ENCODE measurements around the gene MEIOSIN. TPM values are rescaled to one million over a fixed set of nuclear protein-coding genes. Genes with fewer than 3 reads are reported as not detected.

The MEIOSIN gene
- total and polyA plus RNA-seq, 9 of the 15 experiments (the other 6 are each of a cell fraction or from before 2014, with no cell fraction given): 0.06 to 2.0 (median 0.76) TPM

GRCh38 chr19:45691516-45692186 is 41.6 kb upstream of the MEIOSIN start, which contains the start of gene SNRPD2 (continued):
- TF ChIP-seq CHAMP1 (IDR thresholded peaks at IDR 0.05): no peak
- no peak for TF ChIP-seq RBM34 (IDR thresholded peaks at IDR 0.05; ENCODE audit: borderline replicate concordance, insufficient read depth, low read length)
- no peak for TF ChIP-seq TSC22D4 (tag; IDR thresholded peaks at IDR 0.05)
- 0 out of 2 replicates have a peak, but pooled peaks have one; percentile 7 for TF ChIP-seq THRB (CRISPR knock-in tag; conservative IDR thresholded peaks at IDR 0.05)
- no peak for TF ChIP-seq ZNF282 (CRISPR knock-in tag; IDR thresholded peaks at IDR 0.05)
- TF ChIP-seq ZNF75A (CRISPR knock-in tag; IDR thresholded peaks at IDR 0.05): no peak
- no peak for TF ChIP-seq ZNF165 (CRISPR knock-in tag; IDR thresholded peaks at IDR 0.05; ENCODE audit: borderline replicate concordance)
- TF ChIP-seq ZNF354B (CRISPR knock-in tag; IDR thresholded peaks at IDR 0.05): no peak
- TF ChIP-seq MAZ (CRISPR knock-in tag; conservative IDR thresholded peaks at IDR 0.05 in 1 of 2, IDR thresholded peaks at IDR 0.05 in 1 of 2): peak in 1 of 2 experiments; percentile 25; a peak in 1 of 4 replicates
- no peak for TF ChIP-seq E4F1 (CRISPR knock-in tag; IDR thresholded peaks at IDR 0.05; ENCODE audit: borderline replicate concordance)
- TF ChIP-seq BCL6 (CRISPR knock-in tag; IDR thresholded peaks at IDR 0.05): no peak
- no peak for TF ChIP-seq ZNF764 (CRISPR knock-in tag; IDR thresholded peaks at IDR 0.05; ENCODE audit: low read depth)
- no peak for TF ChIP-seq RFX5 (IDR thresholded peaks at IDR 0.05; ENCODE audit: low read depth, low read length)
- no peak for TF ChIP-seq ETV6 (IDR thresholded peaks at IDR 0.05; ENCODE audit: borderline replicate concordance in 1 of 2, low read depth in 2 of 2, low read length in 1 of 2)
- TF ChIP-seq ETV6 (CRISPR knock-in tag; IDR thresholded peaks at IDR 0.05; ENCODE audit: borderline replicate concordance): peak; percentile 77; the same call in 1 of the 2 replicates
- TF ChIP-seq MTA3 (IDR thresholded peaks at IDR 0.05; ENCODE audit: borderline replicate concordance): no peak
- peak; percentile 7; the same call in 1 of the 2 replicates for TF ChIP-seq CBFA2T3 (IDR thresholded peaks at IDR 0.05)
- TF ChIP-seq EZH2 (IDR thresholded peaks at IDR 0.05; ENCODE audit: borderline replicate concordance, low read depth, low read length): no peak
